RPMI7951 (cell line): Measurements from ENCODE around the gene CD83. TPM values are rescaled to one million over a fixed set of nuclear protein-coding genes. Genes with fewer than 3 reads are reported as not detected.
"Not testable (repeated sequence)": the region's sequence is repeated elsewhere in the genome, so short reads cannot be mapped to it uniquely, and the experiment has no call there.

ENCODE experiments used
- DNase-seq: peaks from one replicate; pipeline ENCODE4 v3.0.0-alpha.2; 2012; ENCODE audit warnings: low read depth
- total RNA-seq: library from RNA; depleted of rRNA; stranded (reverse); fragments of >200 nt; shearing (Covaris generic); gene quantifications from 2 replicates; pipeline ENCODE4 v1.2.3, GENCODE V29; 2014; rRNA removed

The CD83 gene, protein sequence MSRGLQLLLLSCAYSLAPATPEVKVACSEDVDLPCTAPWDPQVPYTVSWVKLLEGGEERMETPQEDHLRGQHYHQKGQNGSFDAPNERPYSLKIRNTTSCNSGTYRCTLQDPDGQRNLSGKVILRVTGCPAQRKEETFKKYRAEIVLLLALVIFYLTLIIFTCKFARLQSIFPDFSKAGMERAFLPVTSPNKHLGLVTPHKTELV
- total RNA-seq = 12.8 and 14.9 TPM in 2 replicates

DNA sequence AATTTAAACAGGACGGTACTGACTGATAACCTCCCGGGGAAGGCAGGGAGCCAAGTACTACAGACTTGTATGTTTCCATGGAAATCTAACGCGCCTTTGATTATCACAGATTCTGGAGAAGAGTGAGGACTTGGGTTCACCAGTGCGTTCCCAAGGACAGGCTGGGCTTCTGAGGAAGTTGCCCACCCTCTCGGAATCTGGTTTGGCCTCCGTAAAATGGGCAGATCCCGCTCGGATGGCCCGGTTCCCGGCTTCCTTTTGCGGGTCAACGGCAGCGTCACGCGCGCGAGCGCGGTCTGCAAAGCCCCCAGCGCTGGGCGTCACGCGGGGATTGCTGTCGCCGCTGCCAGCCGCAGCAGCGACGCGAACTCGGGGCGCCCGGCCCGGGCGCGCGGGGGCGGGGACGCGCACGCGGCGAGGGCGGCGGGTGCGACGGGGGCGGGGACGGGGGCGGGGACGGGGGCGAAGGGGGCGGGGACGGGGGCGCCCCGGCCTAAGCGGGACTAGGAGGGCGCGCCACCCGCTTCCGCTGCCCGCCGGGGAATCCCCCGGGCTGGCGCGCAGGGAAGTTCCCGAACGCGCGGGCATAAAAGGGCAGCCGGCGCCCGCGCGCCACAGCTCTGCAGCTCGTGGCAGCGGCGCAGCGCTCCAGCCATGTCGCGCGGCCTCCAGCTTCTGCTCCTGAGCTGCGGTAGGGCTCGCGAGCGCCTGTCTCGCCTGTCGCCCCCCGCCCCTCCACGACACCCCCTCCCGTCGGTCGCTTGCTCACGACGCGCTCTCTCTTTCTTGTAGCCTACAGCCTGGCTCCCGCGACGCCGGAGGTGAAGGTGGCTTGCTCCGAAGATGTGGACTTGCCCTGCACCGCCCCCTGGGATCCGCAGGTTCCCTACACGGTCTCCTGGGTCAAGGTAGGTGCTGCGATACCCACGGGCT lies at the start of gene CD83:
TSS of gene CD83 (plus strand) at position 615 of the 933 bp plus-strand sequence. CDS start at position 655, 40 bp downstream.
- peak; percentile 79 for DNase-seq

DNA sequence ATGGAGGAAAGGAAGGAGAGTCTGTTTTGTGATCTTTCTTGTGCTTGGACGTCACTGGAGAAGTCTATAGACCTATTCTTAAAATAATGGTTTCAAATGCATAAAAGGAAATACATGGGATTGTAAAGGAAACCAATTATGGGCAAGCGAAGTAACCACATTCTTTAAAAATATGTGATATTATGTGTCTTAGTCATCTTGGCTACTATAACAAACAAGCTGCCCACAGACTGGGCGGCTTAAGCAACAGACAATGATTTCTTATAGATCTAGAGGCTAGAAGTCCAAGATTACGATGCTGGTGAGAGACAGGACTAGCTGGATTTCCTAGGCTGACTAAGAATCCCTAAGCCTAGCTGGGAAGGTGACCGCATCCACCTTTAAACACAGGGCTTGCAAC lies 49.4 kb upstream of the CD83 start:
- peak; percentile 76 for DNase-seq

DNA sequence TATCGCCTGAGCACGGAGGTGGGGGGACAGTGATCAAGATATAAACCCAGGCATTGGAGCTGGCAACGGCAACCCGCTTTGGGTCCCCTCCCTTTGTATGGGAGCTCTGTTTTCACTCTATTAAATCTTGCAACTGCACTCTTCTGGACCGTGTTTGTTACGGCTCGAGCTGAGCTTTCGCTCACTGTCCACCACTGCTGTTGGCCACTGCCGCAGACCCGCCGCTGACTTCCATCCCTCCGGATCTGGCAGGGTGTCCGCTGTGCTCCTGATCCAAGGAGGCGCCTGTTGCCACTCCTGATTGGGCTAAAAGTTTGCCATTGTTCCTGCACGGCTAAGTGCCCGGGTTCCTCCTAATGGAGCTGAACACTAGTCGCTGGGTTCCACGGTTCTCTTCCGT lies 48.9 kb upstream of the CD83 start:
- DNase-seq = no peak

DNA sequence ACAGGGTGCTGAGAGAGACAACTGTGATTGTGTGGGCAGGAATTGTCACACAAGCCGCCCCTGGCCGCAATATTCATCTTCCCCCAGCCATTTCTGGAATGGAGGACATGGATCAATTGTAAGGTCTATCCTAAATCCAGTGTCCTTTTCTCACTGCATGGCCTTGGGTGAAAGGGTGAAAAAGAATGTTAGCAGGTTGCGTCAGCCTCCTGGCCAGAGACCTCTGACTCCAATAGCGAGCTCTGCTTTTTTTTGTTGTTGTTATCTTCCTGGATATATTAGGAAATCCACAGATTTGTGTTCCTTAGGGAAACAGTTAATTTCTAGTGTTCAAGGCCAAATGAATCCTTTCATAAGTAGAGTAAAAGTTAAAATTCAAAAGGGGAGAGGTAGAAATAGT lies 47.1 kb upstream of the CD83 start:
- no peak for DNase-seq

DNA sequence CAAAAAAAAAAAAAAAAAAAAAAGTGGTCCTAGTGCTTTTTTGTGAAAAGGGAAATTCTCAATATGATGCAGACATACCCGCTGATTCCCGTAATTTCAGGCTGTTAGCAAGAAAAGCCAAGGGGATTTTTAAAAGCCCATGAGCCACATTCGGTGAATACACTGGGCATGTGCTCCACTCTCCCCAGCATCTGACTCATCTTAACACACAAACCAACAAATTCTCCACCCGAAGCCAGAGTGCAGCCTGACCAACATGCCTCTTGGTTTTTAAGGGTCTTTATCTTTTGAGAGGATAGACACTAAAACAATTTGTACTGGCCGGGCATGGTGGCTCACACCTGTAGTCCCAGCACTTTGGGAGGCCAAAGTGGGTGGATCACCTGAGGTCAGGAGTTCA lies 45.5 kb upstream of the CD83 start:
- peak; percentile 67 for DNase-seq

DNA sequence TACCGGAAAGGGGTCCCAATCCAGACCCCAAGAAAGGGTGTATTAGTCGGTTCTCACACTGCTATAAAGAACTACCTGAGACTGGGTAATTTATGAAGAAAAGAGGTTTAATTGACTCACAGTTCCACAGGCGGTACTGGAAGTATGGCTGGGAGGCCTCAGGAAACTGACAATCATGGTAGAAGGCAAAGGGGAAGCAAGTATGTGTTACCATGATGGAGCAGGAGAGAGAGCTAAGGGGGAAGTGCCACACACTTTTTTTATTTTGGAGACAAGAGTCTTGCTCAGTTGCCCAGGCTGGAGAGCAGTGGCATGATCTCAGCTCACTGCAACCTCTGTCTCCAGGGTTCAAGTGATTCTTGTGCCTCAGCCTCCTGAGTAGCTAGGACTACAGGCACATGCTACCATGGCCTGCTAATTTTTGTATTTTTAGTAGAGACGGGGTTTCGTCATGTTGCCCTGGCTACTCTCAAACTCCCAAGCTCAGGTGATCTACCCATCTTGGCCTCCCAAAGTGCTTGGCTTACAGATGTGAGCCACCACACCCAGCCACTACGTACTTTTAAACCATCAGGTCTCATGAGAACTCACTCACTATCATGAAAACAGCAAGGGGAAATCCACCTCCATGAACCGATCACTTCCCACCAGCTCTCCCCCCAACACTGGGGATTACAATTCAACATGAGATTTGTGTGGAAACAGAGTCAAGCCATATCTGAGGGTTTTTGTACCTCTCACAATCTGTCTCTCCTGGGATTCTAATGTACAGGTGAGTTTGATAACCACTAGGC lies 43.8 kb upstream of the CD83 start:
- DNase-seq = not testable (repeated sequence)

DNA sequence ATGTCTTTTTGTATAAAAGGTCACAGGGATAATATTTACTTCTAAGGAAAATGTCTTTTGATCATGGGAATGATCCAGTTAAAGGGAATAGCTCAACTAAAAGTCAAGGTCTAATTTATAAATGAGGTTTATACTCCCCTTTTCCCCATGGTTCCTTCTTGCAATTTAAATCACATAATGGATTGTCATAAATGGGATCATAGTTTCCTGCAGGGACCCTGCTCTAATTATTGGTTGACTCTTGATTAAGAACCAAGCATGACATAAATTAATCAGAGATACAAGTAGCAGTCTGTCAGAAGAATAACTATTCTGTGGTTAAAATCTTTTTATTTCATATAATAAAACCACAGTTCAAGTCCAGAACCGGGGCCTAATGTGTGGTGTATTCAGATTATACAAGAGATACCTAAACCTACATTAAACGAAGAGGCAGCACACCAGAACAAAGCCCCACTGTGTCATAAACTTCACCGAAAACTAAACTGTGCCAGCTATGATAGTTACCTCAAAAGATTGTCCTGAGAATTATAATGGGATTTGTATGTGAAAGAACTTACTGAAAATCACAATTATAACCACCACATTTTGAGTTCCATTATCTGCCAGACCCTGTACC lies 43.0 kb upstream of the CD83 start:
- DNase-seq = no peak

DNA sequence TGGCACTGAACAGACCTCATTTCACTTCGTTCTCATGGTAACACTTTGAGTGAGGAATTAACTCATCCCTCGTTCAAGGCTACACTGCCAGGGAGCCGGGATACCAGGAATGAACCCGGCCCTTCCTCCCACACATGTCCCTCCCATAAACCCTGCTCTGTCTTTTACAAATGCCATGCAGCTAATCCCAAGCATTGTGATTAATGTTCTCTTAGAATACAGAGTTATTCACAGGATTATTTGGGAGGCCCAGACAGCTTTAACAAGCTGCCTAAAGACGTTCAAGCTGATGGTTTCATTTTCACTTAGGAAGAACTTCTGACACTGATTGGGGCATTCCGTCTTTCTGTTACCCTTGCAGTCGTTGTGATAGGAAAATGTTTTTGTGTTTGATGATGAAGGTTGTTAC lies 42.5 kb upstream of the CD83 start:
- DNase-seq = peak; percentile 69

DNA sequence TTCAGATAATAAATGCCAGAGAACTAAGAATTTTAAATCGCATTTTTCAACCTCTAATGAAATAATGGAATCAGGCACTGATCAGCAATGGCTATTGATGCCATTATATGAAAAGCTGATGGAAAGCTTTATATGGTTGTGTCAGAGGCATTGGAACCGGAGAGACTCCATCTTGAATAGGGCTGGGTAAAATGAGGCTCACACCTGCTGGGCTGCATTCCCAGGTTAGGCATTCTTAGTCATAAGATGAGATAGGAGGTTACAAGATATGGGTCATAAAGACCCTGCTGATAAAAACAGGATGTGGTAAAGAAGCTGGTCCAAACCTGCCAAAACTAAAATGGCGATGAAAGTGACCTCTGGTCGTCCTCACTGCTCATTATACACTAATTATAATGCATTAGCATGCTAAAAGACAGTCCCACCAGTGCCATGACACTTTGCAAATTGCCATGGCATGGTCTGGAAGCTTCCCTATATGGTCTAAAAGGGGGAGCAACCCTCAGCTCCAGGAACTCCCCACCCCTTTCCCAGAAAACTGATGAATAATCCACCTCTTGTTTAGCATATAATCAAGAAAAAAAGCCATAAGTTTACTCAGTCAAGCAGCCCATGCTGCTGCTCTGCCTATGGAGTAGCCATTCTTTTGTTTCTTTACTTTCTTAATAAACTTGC lies 40.2 kb upstream of the CD83 start:
- no peak for DNase-seq

DNA sequence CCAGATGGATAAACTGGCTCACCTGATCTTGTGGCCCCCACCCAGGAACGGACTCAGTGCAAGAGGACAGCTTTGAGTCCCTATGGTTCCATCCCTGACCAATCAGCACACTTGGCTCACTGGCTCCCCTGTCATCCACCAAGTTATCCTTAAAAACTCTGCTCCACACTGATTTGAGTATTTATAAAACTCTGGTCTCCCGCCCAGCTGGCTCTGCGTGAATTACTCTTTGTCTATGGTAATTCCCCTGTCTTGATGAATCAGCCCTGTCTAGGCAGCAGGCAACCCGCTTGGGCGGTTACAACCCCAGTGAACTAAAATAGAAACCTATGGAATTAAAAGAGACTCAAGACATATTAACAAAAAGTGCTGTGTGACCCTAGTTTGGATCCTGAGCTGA lies 38.1 kb upstream of the CD83 start:
- DNase-seq = peak; percentile 82

DNA sequence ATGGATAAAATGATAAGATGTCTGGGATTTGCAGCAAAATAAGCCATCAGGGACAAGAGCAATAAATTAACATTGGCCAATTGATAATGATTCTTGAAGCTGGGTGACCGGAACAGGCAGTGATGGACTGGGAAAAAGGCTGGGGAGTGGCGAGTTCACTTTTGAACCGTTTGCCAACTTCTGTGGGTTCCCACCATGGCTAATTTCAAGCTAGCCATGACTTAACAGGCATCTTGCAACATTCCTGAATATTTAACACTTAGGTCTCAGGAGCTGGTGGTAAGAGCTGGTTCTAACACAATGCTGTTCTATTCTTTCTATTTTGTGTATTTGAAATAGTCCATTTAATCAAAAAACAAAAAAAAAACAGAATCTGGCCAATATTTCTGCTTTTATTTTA lies 37.6 kb upstream of the CD83 start:
- DNase-seq = peak; percentile 64

DNA sequence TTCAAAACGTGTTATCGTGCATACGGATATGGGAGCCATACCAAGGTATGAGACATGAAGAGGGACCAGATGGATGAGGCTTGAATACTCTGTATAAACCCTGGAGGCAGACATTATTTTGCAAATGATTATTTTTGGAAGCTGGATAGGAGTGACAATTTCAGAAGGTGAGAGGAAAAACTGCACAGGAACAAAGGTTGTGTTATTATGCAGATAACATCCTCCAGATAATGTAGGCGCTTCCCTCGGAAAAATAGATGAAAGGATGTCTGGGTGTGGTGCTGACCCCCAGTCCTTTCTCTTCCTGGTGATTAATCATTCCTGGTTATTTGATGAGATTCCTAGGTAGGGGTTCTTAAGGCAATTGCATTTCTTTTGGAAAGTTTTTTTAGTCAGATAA lies 36.4 kb upstream of the CD83 start:
- no peak for DNase-seq

DNA sequence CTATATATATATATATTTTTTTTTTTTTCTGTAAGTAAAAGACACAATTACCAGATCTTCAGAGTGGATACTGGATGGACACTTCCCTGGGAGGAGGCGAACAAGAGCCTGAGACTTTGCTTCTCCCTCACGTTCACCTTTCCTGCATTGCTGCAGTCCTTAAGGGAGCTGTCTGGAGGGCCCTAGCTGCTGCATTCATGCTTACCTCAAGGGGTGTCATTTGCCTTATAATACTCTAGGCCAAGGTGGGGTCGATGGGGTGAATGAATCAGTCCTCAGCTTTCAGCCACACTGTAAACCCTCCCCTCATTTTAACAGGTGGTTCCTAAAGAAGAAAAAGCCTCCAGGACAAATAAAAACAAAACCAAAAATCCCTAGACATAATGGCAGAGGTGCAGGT lies 34.8 kb upstream of the CD83 start:
- no peak for DNase-seq

DNA sequence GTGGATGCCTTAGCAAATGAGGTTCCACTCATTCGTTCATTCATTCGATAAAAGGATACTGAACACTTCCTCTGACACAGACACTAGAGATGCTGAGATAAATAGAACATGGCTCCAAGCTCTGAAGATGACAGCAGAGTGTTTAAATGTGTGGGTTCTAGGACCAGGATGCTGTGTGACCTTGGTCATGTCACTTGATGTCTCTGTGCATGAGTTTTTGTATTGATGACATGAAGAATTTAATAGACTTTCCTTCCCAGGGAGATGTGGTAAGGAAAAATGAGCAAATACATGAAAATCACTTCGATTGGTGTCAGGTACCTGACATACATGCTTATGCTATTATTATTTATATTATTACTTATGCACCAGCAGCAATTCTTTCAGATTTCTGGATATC lies 34.3 kb upstream of the CD83 start:
- DNase-seq = no peak

DNA sequence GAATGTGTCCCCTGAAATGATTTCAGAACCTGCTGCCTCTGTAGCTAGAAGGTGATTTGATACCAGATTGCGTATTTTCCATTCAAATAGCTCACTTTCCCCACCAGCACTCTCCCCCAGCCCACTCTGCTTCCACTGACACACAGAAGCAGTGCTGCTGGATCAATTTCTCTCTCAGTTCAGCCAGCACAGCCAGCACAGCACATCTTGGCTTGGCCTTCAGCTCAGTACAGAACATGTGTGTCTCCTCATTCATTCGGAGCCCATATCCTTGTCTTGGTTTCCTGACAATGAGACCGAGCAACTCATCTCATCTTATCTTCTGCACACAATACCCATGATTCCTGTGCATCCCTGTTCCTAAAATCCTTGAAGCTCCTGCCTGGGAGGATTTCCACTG lies 33.8 kb upstream of the CD83 start:
- no peak for DNase-seq

DNA sequence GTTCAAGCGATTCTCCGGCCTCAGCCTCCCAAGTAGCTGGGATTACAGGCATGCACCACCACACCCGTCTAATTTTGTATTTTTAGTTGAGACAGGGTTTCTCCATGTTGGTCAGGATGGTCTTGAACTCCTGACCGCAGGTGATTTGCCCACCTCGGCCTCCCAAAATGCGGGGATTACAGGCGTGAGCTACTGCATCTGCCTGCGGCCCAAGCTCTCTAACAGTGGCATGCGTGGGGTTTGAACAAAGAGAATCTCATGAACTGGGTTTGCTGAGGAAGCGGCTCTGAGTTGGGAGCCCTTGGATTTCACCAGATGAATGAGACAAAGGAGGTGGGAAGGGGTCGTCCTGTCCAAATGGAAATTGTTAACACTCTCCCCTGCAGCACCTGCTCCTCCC lies 33.2 kb upstream of the CD83 start:
- no peak for DNase-seq

DNA sequence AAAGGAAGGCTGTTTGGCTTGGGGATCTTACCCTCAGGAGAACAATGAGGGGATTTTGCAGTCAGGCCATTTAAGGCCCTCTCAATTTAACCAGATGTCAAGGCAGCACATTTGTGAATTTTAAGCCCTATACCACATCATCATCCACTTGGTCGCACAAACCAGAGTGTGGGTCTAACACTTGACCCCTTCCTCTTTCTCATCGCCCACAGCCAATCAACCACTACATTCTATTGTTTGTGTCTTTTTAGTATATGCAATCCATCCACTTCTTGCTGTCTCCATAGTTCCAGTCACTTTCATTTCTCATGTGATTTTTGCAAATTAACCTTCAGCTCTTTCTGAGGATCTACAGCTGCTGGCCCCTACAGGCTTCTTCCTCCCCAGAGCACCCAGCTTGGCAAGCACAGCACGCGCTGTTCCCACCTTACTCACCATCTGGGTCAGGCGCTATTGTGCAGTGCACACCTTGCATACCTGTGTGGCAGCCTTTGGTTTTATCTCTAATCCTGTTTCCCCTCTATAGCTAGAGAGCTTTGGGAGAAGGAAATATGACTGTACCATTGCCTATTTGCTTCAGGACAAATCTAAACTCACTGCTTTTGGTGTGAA lies 32.3 kb upstream of the CD83 start:
- no peak for DNase-seq

DNA sequence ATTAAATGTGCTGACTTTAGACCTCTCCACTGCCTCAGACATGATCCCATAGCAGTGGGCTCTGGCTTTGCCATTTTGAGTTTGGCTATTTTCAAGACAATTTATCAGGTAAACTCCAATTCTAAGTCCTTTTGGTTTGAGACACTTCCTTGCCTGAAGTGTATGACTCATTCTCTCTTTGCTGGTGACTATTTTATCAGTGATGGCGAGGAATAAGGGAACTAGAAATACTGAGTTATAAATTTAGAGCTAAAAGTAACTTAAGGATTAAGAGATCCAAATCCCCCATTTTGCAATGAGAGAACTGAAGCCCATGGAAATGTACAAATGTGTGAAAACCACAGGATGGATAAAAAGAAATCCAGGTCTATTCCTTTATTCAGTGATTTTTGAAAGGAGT lies 30.9 kb upstream of the CD83 start:
- DNase-seq = peak; percentile 14

DNA sequence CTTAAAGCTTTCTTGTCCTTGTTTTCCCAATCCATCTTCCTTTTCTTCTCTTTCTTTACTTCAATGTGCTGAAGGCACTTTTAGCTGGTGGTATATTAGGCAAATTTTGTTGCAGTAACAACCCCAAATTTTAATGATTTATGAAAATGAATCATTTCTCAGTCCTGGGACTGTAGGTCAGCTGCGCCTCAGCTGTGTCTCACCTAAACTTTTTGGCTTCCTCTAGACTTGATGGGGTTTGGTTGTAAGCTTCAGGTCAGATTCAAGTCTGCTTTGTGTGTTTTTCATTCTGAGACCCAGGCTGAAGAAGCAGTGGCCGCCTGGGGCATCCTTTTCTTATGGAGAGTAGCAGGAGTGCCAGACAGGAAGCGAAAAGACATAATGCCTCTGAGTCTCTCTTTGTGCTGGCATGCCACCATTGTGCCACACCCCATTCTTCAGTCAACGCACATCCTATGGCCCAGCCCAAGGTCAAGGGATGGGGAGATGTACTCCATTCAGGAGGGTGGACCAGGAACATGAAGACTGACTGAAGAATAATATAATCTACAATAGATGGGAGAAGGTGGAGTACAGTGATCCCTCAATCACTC lies 28.9 kb upstream of the CD83 start:
- DNase-seq = peak; percentile 34

DNA sequence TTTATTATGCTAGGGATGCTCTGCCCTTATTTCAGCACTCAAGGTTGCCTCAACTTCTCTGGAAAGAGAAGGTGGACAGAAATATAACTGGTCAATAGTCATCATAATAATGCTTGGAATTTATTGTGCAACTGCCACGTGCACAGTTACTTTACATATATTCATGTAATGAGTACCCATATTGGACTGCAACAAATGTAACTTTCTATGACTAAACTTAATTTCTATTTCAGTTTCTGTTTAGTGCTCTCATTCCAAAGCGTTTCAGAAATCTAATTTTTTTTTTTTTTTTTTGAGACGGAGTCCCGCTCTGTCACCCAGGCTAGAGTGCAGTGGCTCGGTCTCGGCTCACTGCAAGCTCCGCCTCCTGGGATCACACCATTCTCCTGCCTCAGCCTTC lies 28.3 kb upstream of the CD83 start:
- DNase-seq = no peak
